ENCODE results near the gene UMPS.

Gene UMPS

DNA sequence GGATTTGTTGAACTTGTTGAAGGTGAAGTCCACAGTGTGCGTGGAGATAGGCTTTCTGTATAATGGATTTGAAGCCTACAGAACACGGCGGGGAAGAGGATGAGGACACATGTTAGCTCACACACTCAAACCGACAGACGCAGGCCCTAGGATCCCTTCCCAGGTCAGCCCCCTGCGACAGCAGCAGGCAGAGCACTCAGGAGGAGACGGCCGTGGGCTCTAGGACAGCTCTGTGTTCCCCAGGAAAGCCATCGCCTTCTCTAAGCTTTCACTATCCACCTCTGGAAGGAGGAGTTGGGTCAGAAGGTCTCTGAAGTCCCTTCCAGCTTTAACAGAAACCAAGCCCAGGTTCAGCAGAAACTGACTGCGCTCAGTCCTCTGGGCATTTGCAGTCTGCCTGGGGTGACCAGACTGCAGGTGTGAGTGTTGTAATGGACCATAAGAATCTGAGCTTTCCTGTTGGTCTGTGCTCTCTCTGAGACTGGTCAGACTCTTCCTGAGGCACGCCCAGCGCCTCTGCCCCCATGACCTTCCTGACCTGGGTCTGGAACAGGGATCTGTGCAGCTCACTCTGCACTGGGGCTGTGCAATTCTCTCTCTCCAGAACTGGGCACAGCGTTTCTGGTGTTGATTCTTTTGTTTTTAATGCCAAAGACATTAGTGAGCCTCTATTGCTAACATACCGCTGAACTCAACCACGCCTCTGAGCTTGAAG, 33.5 kb downstream of the UMPS start:
- no peak overlapping the region for H3K27ac Mint-ChIP-seq
- H3K36me3 Mint-ChIP-seq (ENCODE audit: low read depth), result no peaks in the 10 kb centered on the region
- H3K4me1 Mint-ChIP-seq (ENCODE audit: low read depth), result peaks cover 5% of the 10 kb centered on the region
- H3K9me3 Mint-ChIP-seq, result no peaks in the 10 kb centered on the region
- H3K27me3 Mint-ChIP-seq (ENCODE audit: low read depth), result peaks cover 9% of the 10 kb centered on the region
- H3K4me3 Mint-ChIP-seq, result no peak overlapping the region

DNA sequence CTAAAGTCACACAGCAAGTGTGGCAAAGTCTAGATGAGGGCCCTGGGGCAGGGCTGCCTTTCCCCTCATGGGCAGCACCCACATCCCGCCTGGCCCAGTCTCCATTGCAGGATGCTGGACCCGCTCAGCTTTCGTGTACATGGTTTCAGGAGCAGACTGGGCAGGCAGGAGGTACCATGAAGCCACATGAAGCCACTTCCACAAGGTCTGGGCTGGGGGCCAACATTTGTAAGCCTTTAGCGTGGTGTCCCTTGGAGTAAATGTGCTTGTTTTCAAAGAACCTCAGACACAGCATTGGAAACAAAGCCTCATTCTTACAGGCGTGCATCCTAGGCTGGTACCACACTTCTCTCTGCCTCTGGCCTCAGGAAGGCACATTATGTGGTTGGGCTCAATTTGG, 34.5 kb downstream of the UMPS start:
- peaks cover 5% of the 10 kb centered on the region for H3K4me1 Mint-ChIP-seq (ENCODE audit: low read depth)
- peaks cover 9% of the 10 kb centered on the region for H3K27me3 Mint-ChIP-seq (ENCODE audit: low read depth)
- no peak overlapping the region for H3K4me3 Mint-ChIP-seq
- no peaks in the 10 kb centered on the region for H3K36me3 Mint-ChIP-seq (ENCODE audit: low read depth)
- H3K9me3 Mint-ChIP-seq, result no peaks in the 10 kb centered on the region
- no peak overlapping the region for H3K27ac Mint-ChIP-seq

DNA sequence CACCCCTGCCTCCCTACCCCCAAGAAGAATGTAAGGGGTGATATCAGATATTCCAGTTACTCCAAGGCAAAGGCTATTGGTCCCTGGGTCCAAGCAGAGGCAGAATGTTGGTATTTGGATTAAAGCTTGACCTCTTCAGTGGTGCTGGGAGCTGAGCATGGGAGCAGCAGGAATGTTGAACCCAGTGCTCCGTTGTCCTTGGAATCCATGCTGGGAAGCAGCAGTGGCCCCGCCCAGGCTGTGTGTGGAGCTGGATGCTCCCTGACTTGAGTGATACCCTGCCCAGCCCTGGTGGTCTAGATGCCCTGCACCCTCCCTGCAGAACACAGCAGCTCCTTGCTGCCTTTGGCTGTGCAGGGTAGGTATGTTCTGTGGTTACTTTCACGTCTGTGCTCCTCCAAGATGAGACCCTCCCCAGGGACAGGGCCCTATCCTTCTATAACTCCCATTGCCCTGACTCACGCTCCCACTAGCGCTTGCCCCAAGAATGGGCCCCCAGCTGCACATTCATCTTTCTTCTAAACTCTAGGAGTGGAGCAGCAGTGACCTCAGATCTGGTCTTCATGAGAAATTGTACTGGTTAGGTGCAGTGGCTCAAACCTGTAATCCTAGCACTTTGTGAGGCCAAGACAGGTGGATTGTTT, 35.1 kb downstream of the UMPS start:
- Mint-ChIP-seq H3K27me3 (ENCODE audit: low read depth) (peaks cover 9% of the 10 kb centered on the region), H3K4me3 (no peak overlapping the region), H3K4me1 (ENCODE audit: low read depth) (peaks cover 5% of the 10 kb centered on the region), H3K27ac (no peak overlapping the region), H3K9me3 (no peaks in the 10 kb centered on the region), H3K36me3 (ENCODE audit: low read depth) (no peaks in the 10 kb centered on the region)

DNA sequence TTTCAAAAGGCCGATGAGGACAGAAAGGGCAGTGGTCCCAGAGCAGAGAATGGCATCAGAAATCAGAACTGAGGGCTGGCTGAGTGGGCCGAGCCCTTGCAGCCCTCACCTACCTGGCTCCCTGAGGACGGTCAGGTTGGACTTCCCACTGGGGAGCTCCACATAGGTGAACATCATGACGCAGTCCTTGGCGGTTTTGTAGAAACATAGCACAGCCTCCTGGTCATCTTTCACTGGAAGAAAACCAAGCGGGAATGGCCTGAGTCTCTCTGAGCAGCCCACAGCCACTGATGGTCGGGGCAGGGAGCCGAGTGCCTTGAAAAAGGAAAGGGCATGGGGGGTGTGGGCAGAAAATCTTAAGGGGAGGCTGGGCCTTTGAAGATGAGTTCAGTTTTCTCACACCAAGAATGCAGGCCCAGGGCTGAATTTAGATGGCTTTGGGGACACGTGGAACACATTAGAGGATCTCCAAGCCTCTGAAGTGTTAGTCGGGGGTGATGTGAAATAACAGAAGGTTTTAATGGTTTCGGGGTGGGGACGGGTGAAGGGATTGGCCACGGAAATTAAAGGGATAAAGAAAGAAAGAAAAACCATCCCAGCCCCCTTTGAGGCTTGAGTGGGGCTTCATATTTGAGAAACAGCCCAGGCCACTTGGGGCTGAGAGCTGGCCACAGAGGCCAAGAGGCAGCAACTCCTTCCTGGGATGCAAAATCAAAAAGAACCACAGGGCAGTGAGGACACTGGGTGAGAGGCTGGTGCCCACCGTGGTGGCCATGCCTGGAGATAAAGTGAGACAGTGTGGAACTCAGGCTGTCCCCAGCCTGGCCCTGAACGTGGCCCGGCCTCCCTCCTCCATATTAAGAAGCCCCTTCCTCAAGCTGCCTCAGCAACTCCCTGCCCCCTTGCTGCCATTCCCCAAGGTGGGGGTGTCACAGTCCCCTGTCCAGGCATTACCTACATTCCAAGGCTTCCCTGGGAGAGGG, 36.2 kb downstream of the UMPS start:
- Mint-ChIP-seq H3K27ac (no peak overlapping the region), H3K4me3 (no peak overlapping the region), H3K36me3 (ENCODE audit: low read depth) (no peaks in the 10 kb centered on the region), H3K9me3 (no peaks in the 10 kb centered on the region), H3K27me3 (ENCODE audit: low read depth) (peaks cover 5% of the 10 kb centered on the region), H3K4me1 (ENCODE audit: low read depth) (peaks cover 2% of the 10 kb centered on the region)

DNA sequence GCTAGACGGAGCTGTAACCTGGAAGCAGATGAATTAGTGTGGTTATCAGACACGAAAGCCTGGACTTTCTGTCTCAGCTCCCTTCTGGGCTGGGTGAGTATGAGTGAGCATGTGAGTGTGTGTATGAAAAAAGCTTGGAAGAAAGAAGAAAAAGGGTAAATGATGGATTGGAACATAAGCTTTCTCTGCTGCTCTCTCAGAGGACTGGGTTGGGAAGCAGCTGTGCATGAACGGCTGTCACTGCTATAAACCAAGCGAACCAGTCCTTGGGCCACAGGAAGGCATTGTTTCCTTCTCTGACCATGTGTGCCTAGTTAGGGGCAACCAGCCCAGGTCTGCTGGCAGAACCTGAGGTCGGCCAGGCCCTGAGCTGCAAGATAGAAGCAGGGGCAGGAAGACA, 37.0 kb downstream of the UMPS start:
- H3K27ac Mint-ChIP-seq, result no peak overlapping the region
- no peaks in the 10 kb centered on the region for H3K9me3 Mint-ChIP-seq
- no peaks in the 10 kb centered on the region for H3K4me1 Mint-ChIP-seq (ENCODE audit: low read depth)
- no peaks in the 10 kb centered on the region for H3K36me3 Mint-ChIP-seq (ENCODE audit: low read depth)
- H3K27me3 Mint-ChIP-seq (ENCODE audit: low read depth), result peaks cover 11% of the 10 kb centered on the region
- no peak overlapping the region for H3K4me3 Mint-ChIP-seq

DNA sequence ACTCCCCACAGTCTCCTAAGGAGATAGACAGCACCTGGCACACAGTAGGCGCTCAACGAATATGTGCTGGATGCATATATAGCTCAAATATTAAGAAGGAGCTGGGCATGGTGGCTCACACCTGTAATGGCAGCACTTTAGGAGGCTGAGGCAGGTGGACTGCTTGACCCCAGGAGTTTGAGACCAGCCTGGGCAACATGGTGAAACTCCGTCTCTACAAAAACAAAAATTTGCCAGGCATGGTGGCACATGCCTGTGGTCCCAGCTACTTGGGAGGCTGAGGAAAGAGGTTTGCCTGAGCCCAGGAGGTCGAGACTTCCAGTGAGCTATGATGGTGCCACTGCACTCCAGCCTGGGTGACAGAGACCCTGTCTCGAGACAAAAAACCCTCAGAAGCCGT, 37.4 kb downstream of the UMPS start:
- Mint-ChIP-seq H3K27me3 (ENCODE audit: low read depth) (peaks cover 15% of the 10 kb centered on the region), H3K27ac (no peak overlapping the region), H3K36me3 (ENCODE audit: low read depth) (no peaks in the 10 kb centered on the region), H3K4me3 (no peak overlapping the region), H3K4me1 (ENCODE audit: low read depth) (no peaks in the 10 kb centered on the region), H3K9me3 (no peaks in the 10 kb centered on the region)

DNA sequence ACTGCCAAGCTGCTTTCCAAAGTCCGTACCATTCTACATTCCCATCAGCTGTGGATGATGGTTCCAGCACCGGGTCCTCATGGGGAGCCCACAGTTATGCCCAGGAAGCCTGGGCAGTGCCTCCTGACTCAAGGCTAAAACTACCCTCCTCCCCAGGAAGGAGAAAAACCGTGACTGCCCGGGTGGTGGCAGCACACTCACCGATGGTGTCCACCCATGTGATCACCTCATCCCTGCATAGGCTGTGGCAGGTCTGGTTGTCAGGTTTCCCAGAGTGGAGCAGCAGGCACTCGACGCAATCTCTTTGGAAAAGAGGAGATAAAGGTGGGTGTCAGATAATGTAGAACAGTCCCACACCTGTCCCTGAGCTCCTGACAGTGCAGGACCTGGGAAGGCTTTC, 38.6 kb downstream of the UMPS start:
- H3K9me3 Mint-ChIP-seq, result no peaks in the 10 kb centered on the region
- H3K4me1 Mint-ChIP-seq (ENCODE audit: low read depth), result no peaks in the 10 kb centered on the region
- H3K27ac Mint-ChIP-seq, result no peak overlapping the region
- H3K36me3 Mint-ChIP-seq (ENCODE audit: low read depth), result no peaks in the 10 kb centered on the region
- H3K4me3 Mint-ChIP-seq, result no peak overlapping the region
- H3K27me3 Mint-ChIP-seq (ENCODE audit: low read depth), result peaks cover 15% of the 10 kb centered on the region

DNA sequence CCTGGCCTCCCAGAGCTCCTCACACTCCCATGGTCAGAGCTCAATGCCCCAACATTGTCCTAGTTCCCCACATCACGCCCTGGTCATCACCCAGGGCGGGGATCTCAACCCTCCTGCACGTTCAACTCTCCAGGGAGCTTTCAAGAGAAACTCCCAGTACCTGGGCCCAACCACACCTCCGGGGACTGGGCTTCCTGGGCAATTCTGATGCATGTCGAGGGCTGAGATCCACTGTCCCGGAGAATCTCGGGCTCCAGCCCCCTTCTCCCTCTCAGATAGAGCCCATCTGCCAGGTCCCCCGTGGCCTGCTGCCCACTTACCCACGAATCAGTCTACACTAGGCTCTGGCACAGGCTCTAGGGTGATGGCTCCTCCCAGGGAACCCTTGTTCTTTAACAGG, 39.2 kb downstream of the UMPS start:
- no peaks in the 10 kb centered on the region for H3K4me1 Mint-ChIP-seq (ENCODE audit: low read depth)
- H3K4me3 Mint-ChIP-seq, result no peak overlapping the region
- H3K9me3 Mint-ChIP-seq, result no peaks in the 10 kb centered on the region
- no peaks in the 10 kb centered on the region for H3K36me3 Mint-ChIP-seq (ENCODE audit: low read depth)
- peaks cover 15% of the 10 kb centered on the region for H3K27me3 Mint-ChIP-seq (ENCODE audit: low read depth)
- H3K27ac Mint-ChIP-seq, result no peak overlapping the region

DNA sequence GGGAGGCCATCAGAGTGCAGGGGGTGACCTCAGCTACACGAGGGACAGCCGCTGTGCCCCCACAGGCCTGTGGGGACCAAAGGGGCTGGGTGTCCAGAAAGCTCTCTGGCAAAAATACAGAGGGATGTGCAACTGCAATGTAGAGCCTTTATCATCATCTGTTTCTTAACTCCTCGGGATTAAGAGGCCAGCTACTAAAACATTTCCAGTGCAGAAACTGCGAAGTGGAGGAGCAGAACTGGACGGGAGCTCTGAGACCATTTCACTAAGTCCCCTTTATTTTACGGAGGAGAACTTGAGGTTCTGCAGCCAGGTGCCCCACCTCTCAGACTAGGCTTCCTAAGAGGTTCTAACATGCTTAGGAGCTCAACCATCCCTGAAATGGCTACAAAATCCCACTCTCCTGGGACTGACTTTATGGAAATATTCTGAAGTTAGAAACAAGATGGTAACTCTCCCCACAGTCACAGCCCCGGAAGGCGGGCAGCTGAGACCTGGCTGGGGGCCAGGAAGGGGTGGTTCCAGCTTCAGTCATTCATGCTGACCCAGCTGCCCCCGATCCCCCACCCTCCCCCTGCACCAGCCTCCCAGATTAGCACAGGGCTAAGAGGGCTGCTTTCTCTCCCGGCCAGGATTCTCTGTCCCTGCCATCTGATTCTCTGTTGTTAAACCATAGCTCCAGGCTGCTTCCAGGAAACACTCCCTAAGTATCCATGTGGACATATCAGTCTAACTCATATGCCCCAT, 40.3 kb downstream of the UMPS start:
- Mint-ChIP-seq H3K27ac (no peak overlapping the region), H3K4me3 (no peak overlapping the region), H3K9me3 (no peaks in the 10 kb centered on the region), H3K4me1 (ENCODE audit: low read depth) (no peaks in the 10 kb centered on the region), H3K36me3 (ENCODE audit: low read depth) (no peaks in the 10 kb centered on the region), H3K27me3 (ENCODE audit: low read depth) (peaks cover 19% of the 10 kb centered on the region)

DNA sequence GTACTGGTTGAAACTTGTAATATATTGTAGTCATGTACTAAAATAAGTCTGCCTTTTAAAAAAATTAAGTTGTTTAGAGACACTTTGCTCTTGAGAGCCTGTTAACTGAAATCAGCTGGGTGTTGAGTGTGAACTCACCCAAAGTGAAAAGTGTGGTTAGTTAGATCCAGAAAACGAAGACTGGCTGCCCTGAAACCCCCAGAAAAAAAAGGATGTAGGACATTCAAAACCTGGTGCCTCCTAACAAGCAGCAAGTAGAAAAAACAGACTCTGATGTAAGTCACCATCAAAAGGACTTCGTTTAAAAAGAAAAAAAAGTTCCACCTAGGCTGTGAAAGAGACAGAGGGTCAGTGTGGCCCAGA, 40.8 kb downstream of the UMPS start:
- no peak overlapping the region for H3K4me3 Mint-ChIP-seq
- H3K9me3 Mint-ChIP-seq, result no peaks in the 10 kb centered on the region
- H3K27me3 Mint-ChIP-seq (ENCODE audit: low read depth), result peaks cover 19% of the 10 kb centered on the region
- no peak overlapping the region for H3K27ac Mint-ChIP-seq
- no peaks in the 10 kb centered on the region for H3K36me3 Mint-ChIP-seq (ENCODE audit: low read depth)
- H3K4me1 Mint-ChIP-seq (ENCODE audit: low read depth), result no peaks in the 10 kb centered on the region

DNA sequence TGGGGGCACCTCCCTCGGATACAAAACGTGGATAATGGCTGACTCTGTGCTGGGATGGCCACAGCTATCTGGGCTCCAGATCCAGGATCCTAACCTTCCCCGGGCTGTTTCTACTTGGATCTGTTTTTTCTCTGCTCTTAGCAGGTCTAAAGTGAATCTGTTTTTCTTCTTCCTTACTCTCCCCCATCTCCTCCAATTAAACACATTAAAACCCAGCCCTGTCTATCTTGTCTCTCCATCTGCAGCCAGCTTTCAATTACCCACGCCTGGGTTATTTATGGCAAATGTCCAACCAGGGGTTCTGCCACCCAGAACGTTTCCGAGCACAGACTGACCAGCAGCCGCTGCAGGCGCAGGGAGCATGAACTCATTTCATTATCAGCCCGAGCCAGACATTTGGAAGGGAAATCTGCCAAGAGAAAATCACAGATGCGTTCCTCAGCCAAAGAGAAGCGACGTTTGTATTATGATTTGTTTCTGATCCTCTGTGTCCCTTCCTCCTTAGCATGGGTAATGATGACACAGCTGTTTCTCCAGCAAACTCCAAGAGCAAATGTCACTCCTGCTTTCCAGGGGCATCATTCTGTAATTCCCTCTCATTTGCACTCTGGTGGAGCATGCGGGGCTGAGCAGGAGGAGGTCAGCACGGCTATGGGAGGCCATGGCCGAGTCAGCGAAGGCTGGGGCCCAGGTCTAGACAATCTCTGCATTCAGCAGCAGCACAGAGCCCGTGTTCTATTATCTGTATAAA, 42.0 kb downstream of the UMPS start:
- H3K9me3 Mint-ChIP-seq, result no peaks in the 10 kb centered on the region
- no peaks in the 10 kb centered on the region for H3K36me3 Mint-ChIP-seq (ENCODE audit: low read depth)
- H3K4me3 Mint-ChIP-seq, result no peak overlapping the region
- H3K27me3 Mint-ChIP-seq (ENCODE audit: low read depth), result peaks cover 16% of the 10 kb centered on the region
- H3K4me1 Mint-ChIP-seq (ENCODE audit: low read depth), result no peaks in the 10 kb centered on the region
- no peak overlapping the region for H3K27ac Mint-ChIP-seq

DNA sequence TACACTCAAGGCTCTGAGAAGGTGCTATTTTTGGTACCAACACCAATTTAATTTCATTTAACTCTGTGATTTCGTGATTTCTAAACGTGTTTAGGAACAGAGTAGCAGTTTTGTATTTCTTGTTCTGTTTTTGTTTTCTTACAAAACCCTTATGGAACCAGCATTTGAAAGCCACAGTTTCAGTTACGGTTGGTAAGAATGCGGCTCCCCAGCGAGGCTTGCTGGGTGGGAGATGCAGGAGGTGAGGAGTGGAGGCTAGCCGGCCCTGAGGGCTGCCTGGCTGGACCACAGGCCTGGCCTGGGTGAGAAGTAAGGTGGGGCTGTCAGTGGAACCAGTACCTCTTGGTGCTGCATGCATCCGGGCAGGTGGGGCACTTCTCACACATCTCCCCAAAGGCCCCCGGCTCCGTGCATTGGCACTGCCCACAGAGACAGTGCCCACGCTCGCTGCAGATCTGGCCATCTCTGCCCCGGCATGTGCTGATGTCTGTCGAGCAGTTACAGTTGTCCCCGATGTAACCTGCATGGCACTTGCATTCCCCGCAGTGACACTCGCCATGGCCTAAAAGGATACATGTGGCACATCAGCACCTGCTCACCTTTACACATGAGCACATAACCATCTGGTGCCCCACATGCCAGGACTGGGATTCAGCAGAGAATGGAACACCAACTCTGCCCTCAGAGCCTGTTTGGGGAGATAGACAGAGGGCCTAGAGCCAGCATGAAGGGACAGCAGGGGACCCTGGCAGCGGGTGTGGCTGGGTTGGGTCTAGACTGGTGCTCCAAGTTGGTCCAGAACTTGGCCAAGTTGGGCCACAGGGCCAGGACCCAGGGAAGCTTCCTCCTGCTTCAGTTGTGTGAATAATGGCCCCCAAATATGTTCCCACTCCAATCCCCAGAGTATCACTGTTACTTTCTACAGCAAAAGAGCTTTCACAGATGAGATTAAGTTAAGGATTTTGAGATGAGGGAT, 43.4 kb downstream of the UMPS start:
- Mint-ChIP-seq H3K4me1 (ENCODE audit: low read depth) (no peaks in the 10 kb centered on the region), H3K9me3 (no peaks in the 10 kb centered on the region), H3K27ac (no peak overlapping the region), H3K27me3 (ENCODE audit: low read depth) (peaks cover 15% of the 10 kb centered on the region), H3K36me3 (ENCODE audit: low read depth) (no peaks in the 10 kb centered on the region), H3K4me3 (no peak overlapping the region)

DNA sequence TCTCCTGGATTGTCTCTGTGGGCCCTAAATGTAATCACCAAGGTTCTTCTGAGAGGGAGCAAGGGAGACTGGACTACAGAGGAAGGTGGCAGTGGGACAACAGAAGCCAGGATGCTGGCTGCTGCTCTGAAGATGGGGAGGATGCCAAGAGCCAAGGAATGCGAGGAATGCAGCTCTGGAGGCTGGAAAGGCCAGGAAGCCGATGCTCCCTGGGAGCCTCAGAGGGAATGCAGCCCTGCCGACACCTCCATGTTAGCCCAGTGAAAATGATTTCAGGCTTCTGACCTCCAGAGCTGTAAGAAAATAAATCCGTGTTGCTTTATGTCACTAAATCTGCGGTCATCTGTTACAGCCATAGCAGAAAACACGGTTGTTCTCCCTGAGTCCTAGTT, 44.1 kb downstream of the UMPS start:
- no peaks in the 10 kb centered on the region for H3K9me3 Mint-ChIP-seq
- no peak overlapping the region for H3K4me3 Mint-ChIP-seq
- no peak overlapping the region for H3K27ac Mint-ChIP-seq
- no peaks in the 10 kb centered on the region for H3K4me1 Mint-ChIP-seq (ENCODE audit: low read depth)
- H3K36me3 Mint-ChIP-seq (ENCODE audit: low read depth), result no peaks in the 10 kb centered on the region
- H3K27me3 Mint-ChIP-seq (ENCODE audit: low read depth), result peaks cover 15% of the 10 kb centered on the region
